Natural killer cell (primary cell): ENCODE data around the gene UGT1A8. TPM values are rescaled to one million over a fixed set of nuclear protein-coding genes. Genes with fewer than 3 reads are reported as not detected.

ENCODE experiments used
- ATAC-seq, 3 donors: fragments of 150-1000 bp in 2 of 3; fragments of 200-7000 bp in 1 of 3; cut with Tn5 transposase; 1 replicate in 1 of 3; 2 replicates in 2 of 3; pipeline ENCODE4 v1.10.0; 2021; ENCODE audit warnings: mild to moderate bottlenecking in 2 of 3, moderate library complexity in 2 of 3
- DNase-seq, 2 donors: peaks; one replicate each; pipeline versions ENCODE4 v3.0.0 to v3.0.0-alpha.2; 2013 to 2021; ENCODE audit warnings: mixed read lengths in 1 of 2
- H3K27ac ChIP-seq: one replicate; pipeline ENCODE4 v1.5.1; 2013; ENCODE audit warnings: mild to moderate bottlenecking, low read length
- H3K27me3 ChIP-seq: one replicate; pipeline ENCODE4 v1.6.1; 2013; ENCODE audit warnings: low read length; ENCODE audit not compliant: control insufficient read depth, insufficient read depth
- H3K36me3 ChIP-seq: one replicate; pipeline ENCODE4 v1.6.1; 2013; ENCODE audit warnings: low read length; ENCODE audit not compliant: control insufficient read depth, insufficient read depth
- H3K4me1 ChIP-seq: one replicate; pipeline ENCODE4 v1.6.1; 2013; ENCODE audit warnings: low read length; ENCODE audit not compliant: control insufficient read depth, insufficient read depth
- H3K4me3 ChIP-seq: one replicate; pipeline ENCODE4 v1.5.1; 2013; ENCODE audit warnings: low read length
- H3K9me3 ChIP-seq: one replicate; pipeline ENCODE4 v1.6.1; 2013; ENCODE audit warnings: low read length; ENCODE audit not compliant: control insufficient read depth, insufficient read depth
- H3K27ac Mint-ChIP-seq, 2 donors: one replicate each; pipeline ENCODE4 v1.8.0; 2022; ENCODE audit warnings: mild to moderate bottlenecking in 2 of 2, mixed read lengths in 2 of 2, moderate library complexity in 1 of 2
- H3K27me3 Mint-ChIP-seq, 2 donors: one replicate each; pipeline ENCODE4 v1.8.0; 2022; ENCODE audit warnings: low read depth in 2 of 2, mixed read lengths in 2 of 2
- H3K36me3 Mint-ChIP-seq: one replicate; pipeline ENCODE4 v1.8.0; 2022; ENCODE audit warnings: mixed read lengths
- H3K4me1 Mint-ChIP-seq, 2 donors: one replicate each; pipeline ENCODE4 v1.8.0; 2022; ENCODE audit warnings: mixed read lengths in 2 of 2
- H3K4me3 Mint-ChIP-seq: one replicate; pipeline ENCODE4 v1.8.0; 2022; ENCODE audit warnings: mild to moderate bottlenecking, moderate library complexity, mixed read lengths
- H3K9me3 Mint-ChIP-seq, 2 donors: one replicate each; pipeline ENCODE4 v1.8.0; 2022; ENCODE audit warnings: mixed read lengths in 2 of 2
- WGBS: methylation state at CpG from one replicate; pipeline ENCODE4 v1.1.7; 2013; ENCODE audit warnings: missing lambda C conversion rate; ENCODE audit not compliant: insufficient coverage; 5-methylcytosine and 5-hydroxymethylcytosine counted together
- intact Hi-C: fragments of 100-400 bp; cut with micrococcal nuclease; formaldehyde crosslinking; loops from one replicate; pipeline ENCODE4 v1.14.2; 2022
- total RNA-seq, 4 donors: library from RNA; stranded (reverse); fragments of 120-200 nt in 1 of 4; gene quantifications; one replicate each; pipeline versions ENCODE4 v1.2.3 to v1.2.4, GENCODE V29; 2013 to 2022
- TF ChIP-seq, protein P1 (sequence below): fragments of 200-600 bp; IDR thresholded peaks from one replicate; pipeline ENCODE4 v1.8.0; 2022; ENCODE audit warnings: antibody characterized with exemption

Gene UGT1A8
- total RNA-seq, 3 donors from 2014 or later (not counting 1 experiment from before 2014, with no cell fraction given) = not detected

DNA sequence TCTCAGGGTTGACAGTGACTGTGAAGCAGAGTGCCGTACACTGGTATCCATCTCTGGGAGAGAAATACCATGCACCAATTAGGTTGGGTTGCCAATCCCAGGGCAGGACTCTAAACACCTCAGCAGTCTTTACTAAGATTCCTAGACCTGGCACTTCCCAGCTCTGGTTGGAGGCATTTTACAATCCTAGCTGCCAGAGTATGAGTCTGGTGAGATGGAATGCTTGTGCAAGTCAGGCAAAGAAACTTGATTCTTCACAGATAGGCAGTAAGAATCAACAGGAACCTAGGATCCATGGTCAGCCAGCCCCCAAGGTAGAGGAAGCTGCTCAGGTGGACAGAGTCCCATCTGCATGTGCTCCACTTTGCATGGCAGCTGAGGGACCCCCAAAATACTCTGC, 89.3 kb downstream of the UGT1A8 start:
- DNase-seq (no peak), ATAC-seq (no peak)

DNA sequence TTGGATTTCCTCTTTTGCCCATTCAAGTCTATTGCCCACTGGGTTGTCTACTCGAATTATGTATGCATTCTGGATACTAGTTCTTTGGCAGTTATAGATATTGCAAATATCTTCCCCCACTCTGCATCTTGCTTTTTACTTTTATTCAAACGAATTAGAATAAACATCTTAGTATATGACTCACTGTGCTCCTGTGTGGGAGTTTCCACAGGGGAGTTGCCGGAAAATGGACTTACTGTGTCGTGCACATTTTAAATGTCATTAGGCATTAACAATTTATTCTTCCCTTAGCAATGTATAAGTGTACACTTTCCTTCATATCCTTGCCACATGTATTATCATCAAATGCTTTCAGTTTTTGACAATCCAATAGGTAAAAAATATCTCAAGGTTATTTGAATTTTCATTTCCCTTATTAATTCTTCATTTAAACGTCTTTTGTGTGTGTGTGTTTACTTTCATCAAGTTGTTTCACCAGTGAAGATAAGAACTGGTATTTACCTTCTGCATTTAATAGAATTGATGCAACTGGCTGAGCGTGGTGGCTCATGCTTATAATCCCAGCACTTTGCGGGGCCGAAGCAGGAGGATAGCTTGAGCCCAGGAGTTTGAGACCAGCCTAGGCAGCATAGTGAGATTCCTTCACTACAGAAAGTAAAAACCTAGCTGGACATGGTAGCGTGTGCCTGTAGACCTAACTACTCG, 90.7 kb downstream of the UGT1A8 start:
- H3K4me1 ChIP-seq = no peaks in the 10 kb centered on the region
- H3K4me3 Mint-ChIP-seq = no peak overlapping the region
- no peaks in the 10 kb centered on the region for H3K9me3 Mint-ChIP-seq
- peaks cover 6% of the 10 kb centered on the region for H3K36me3 Mint-ChIP-seq
- TF ChIP-seq, protein P1, sequence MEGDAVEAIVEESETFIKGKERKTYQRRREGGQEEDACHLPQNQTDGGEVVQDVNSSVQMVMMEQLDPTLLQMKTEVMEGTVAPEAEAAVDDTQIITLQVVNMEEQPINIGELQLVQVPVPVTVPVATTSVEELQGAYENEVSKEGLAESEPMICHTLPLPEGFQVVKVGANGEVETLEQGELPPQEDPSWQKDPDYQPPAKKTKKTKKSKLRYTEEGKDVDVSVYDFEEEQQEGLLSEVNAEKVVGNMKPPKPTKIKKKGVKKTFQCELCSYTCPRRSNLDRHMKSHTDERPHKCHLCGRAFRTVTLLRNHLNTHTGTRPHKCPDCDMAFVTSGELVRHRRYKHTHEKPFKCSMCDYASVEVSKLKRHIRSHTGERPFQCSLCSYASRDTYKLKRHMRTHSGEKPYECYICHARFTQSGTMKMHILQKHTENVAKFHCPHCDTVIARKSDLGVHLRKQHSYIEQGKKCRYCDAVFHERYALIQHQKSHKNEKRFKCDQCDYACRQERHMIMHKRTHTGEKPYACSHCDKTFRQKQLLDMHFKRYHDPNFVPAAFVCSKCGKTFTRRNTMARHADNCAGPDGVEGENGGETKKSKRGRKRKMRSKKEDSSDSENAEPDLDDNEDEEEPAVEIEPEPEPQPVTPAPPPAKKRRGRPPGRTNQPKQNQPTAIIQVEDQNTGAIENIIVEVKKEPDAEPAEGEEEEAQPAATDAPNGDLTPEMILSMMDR = no peak
- no peaks in the 10 kb centered on the region for H3K4me1 Mint-ChIP-seq
- no peak overlapping the region for H3K4me3 ChIP-seq
- DNase-seq = no peak
- intact Hi-C loops = no loop called here
- 95% methylated on average over 5 of the region's 10 CpGs for WGBS
- no peak overlapping the region for H3K27ac ChIP-seq
- peaks cover 23 to 30% of the 10 kb centered on the region in 2 donors for H3K27me3 Mint-ChIP-seq
- H3K27me3 ChIP-seq = no peaks in the 10 kb centered on the region
- H3K9me3 ChIP-seq = no peaks in the 10 kb centered on the region
- no peaks in the 10 kb centered on the region for H3K36me3 ChIP-seq
- no peak overlapping the region for H3K27ac Mint-ChIP-seq
- ATAC-seq = no peak

More for the DNA sequence above, 89.3 kb downstream of the UGT1A8 start:
- Mint-ChIP-seq H3K9me3 (no peaks in the 10 kb centered on the region), H3K36me3 (peaks cover 6% of the 10 kb centered on the region), H3K4me1 (no peaks in the 10 kb centered on the region), H3K4me3 (no peak overlapping the region), H3K27ac (no peak overlapping the region), H3K27me3 (peaks cover 18 to 21% of the 10 kb centered on the region in 2 donors)
- H3K27ac ChIP-seq = no peak overlapping the region
- no peaks in the 10 kb centered on the region for H3K4me1 ChIP-seq
- no peaks in the 10 kb centered on the region for H3K9me3 ChIP-seq
- WGBS = 100% methylated on average over 1 of the region's 1 CpG
- intact Hi-C loops = no loop called here
- H3K36me3 ChIP-seq = no peaks in the 10 kb centered on the region
- no peak overlapping the region for H3K4me3 ChIP-seq
- H3K27me3 ChIP-seq = no peaks in the 10 kb centered on the region
- TF ChIP-seq, protein P1 = no peak

DNA sequence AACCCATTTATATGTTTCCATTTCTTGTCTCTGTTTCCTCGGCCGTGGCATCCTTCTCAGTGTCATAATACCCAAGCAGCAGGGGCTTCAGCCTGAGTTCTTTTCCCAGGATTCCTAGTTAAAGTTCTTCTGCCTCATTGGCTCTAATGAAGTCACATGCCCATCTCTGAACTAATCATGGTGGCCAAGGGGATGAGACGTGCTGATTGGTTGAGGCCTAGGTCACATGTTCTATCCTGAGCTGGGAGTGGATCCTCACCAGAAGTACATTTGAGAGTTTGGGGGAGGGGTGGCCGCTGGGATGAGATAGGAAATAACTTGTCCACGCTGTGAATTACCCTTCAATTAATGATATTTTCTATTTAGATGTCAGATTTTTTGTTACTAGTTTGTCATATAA, 91.5 kb downstream of the UGT1A8 start:
- no peaks in the 10 kb centered on the region for H3K4me1 ChIP-seq
- Mint-ChIP-seq H3K36me3 (peaks cover 5% of the 10 kb centered on the region), H3K27me3 (peaks cover 28 to 33% of the 10 kb centered on the region in 2 donors), H3K9me3 (no peaks in the 10 kb centered on the region), H3K4me1 (no peaks in the 10 kb centered on the region), H3K27ac (no peak overlapping the region), H3K4me3 (no peak overlapping the region)
- WGBS = 91% methylated on average over 3 of the region's 5 CpGs
- DNase-seq (no peak), ATAC-seq (no peak)
- H3K27ac ChIP-seq = no peak overlapping the region
- intact Hi-C loops = no loop called here
- H3K36me3 ChIP-seq = no peaks in the 10 kb centered on the region
- H3K27me3 ChIP-seq = no peaks in the 10 kb centered on the region
- no peak overlapping the region for H3K4me3 ChIP-seq
- TF ChIP-seq, protein P1 = no peak
- no peaks in the 10 kb centered on the region for H3K9me3 ChIP-seq
